Cardiac muscle cell (in vitro differentiated cells and primary cell): ENCODE results near the gene CCR8. TPM values are rescaled to one million over a fixed set of nuclear protein-coding genes. Genes with fewer than 3 reads are reported as not detected.
"Not testable (repeated sequence)": the region's sequence is repeated elsewhere in the genome, so short reads cannot be mapped to it uniquely, and the experiment has no call there.

Experiments
- DNase-seq, 2 donors: peaks; one replicate each; pipeline versions ENCODE4 v3.0.0 to v3.0.0-alpha.2; 2010 to 2017; ENCODE audit warnings: low read depth in 1 of 2, low spot score in 1 of 2
- H3K27ac ChIP-seq: fragments of 200-600 bp; sonication (generic); 2 replicates; pipeline ENCODE4 v1.5.1; 2016
- H3K27me3 ChIP-seq: fragments of 200-600 bp; sonication (generic); 2 replicates; pipeline ENCODE4 v1.6.0; 2016; ENCODE audit warnings: control low read depth
- H3K36me3 ChIP-seq: fragments of 200-600 bp; sonication (generic); 2 replicates; pipeline ENCODE4 v1.5.1; 2016; ENCODE audit warnings: control low read depth
- H3K4me1 ChIP-seq: fragments of 200-600 bp; sonication (generic); 2 replicates; pipeline ENCODE4 v1.8.1; 2017; ENCODE audit warnings: low read depth, mild to moderate bottlenecking, mixed run types
- H3K4me3 ChIP-seq: fragments of 200-600 bp; sonication (generic); 2 replicates; pipeline ENCODE4 v1.5.1; 2016; ENCODE audit warnings: mild to moderate bottlenecking
- H3K9me3 ChIP-seq: fragments of 200-600 bp; sonication (generic); 2 replicates; pipeline ENCODE4 v1.5.1; 2017; ENCODE audit warnings: low read depth, mild to moderate bottlenecking, control low read depth
- polyA plus RNA-seq: library from polyadenylated mRNA; unstranded; fragments of >200 nt; fragmentation: Nextera tagmentation; extraction: Ambion mirVana; gene quantifications from 2 replicates; pipeline ENCODE4 v1.2.1, GENCODE V29; 2016
- total RNA-seq: library from RNA; depleted of rRNA; stranded (reverse); fragments of >200 nt; gene quantifications from 2 replicates; pipeline ENCODE4 v1.2.3, GENCODE V29; 2016
- TF ChIP-seq, protein P1 (sequence below): IDR thresholded peaks from 2 replicates; pipeline ENCODE4 v1.5.1; 2012; ENCODE audit warnings: low read depth, mild to moderate bottlenecking, low read length

Gene CCR8
- total and polyA plus RNA-seq, 2 experiments from 2014 or later: not detected

- no peak for DNase-seq
- H3K4me1 ChIP-seq: no peaks in the 10 kb centered on the region
- no peaks in the 10 kb centered on the region for H3K27me3 ChIP-seq
- no peaks in the 10 kb centered on the region for H3K9me3 ChIP-seq
- no peak overlapping the region for H3K4me3 ChIP-seq
- no peaks in the 10 kb centered on the region for H3K36me3 ChIP-seq
- H3K27ac ChIP-seq: no peak overlapping the region
- TF ChIP-seq, protein P1, sequence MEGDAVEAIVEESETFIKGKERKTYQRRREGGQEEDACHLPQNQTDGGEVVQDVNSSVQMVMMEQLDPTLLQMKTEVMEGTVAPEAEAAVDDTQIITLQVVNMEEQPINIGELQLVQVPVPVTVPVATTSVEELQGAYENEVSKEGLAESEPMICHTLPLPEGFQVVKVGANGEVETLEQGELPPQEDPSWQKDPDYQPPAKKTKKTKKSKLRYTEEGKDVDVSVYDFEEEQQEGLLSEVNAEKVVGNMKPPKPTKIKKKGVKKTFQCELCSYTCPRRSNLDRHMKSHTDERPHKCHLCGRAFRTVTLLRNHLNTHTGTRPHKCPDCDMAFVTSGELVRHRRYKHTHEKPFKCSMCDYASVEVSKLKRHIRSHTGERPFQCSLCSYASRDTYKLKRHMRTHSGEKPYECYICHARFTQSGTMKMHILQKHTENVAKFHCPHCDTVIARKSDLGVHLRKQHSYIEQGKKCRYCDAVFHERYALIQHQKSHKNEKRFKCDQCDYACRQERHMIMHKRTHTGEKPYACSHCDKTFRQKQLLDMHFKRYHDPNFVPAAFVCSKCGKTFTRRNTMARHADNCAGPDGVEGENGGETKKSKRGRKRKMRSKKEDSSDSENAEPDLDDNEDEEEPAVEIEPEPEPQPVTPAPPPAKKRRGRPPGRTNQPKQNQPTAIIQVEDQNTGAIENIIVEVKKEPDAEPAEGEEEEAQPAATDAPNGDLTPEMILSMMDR: no peak
Measured at GRCh38 chr3:39315420-39315819, 14.1 kb upstream of the CCR8 start.

DNA sequence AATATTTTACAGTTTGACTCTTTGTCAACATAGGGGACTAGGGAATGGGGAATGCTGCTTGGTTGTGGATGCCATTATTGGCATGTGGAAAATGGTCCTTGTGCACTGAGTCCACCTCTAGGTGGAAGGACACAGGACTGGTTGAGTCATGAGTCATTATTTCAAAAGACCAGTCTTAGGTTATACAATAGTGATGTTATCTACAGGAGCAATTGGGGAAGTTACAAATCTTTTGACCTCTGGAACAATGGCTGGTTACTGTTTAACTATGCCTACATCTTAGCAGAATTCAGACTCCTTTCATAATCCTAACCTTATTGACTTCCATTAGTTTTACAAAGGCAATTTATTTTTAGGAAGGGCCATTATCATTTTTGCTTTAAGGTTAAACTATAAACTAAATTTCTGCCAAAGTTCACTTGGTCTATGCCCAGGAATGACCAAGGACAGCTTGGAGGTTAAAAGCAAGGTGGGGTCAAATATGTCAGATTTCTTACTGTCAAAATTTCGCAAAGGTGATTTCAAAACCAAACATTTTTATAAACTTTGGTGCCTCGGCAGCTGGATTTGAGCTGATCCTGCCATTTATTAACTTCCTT is 11.8 kb upstream of the CCR8 start:
- no peak for DNase-seq
- Histone ChIP-seq H3K36me3 (no peaks in the 10 kb centered on the region), H3K9me3 (no peaks in the 10 kb centered on the region), H3K27ac (no peak overlapping the region), H3K27me3 (no peaks in the 10 kb centered on the region), H3K4me3 (no peak overlapping the region), H3K4me1 (no peaks in the 10 kb centered on the region)
- TF ChIP-seq, protein P1: no peak

DNA sequence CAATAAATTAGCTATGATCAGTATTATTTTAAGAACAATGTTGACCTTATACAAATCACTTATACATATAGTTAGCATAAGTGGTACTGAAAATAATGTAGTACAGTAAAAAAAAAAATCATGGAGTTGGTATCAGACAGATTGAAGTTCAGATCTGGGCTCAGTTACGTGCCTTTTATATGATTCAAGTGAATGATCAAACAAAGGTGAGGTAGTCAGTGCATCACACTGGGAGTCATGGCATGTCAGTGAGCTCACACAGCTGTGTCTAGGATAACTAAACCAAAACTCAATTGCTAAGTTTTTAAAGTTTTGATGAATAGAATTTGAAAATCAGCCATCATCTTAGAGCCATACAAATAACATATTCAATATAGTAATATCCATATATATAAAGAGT is 11.2 kb upstream of the CCR8 start:
- Histone ChIP-seq H3K4me3 (no peak overlapping the region), H3K9me3 (no peaks in the 10 kb centered on the region), H3K4me1 (no peaks in the 10 kb centered on the region), H3K36me3 (no peaks in the 10 kb centered on the region), H3K27ac (no peak overlapping the region), H3K27me3 (no peaks in the 10 kb centered on the region)
- TF ChIP-seq, protein P1: no peak
- DNase-seq: no peak

GRCh38 chr3:39319249-39319648 is 10.3 kb upstream of the CCR8 start:
- no peak for DNase-seq
- no peak overlapping the region for H3K4me3 ChIP-seq
- TF ChIP-seq, protein P1: no peak

DNA sequence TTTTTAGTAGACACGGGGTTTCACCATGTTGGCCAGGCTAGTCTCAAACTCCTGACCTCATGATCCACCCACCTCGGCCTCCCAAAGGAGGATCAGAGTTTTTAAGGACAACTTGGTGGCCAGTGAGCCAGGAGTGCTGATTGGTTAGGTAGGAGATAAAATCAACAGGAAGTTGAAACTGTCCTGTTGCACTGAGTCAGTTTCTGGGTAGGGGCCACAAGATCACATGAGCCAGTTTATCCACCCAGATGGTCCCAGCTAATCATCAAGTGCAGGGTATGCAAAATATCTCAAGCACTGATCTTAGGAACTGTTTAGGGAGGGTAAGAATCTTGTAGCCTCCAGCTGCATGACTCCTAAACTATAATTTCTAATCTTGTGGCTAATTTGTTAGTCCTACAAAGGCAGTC is 7.9 kb upstream of the CCR8 start:
- not testable (repeated sequence) for H3K27me3 ChIP-seq, H3K9me3 ChIP-seq, H3K27ac ChIP-seq, H3K4me3 ChIP-seq, H3K4me1 ChIP-seq, H3K36me3 ChIP-seq, DNase-seq

More at GRCh38 chr3:39319249-39319648, 10.3 kb upstream of the CCR8 start:
- Histone ChIP-seq H3K36me3 (no peaks in the 10 kb centered on the region), H3K4me1 (no peaks in the 10 kb centered on the region), H3K27ac (no peak overlapping the region), H3K9me3 (no peaks in the 10 kb centered on the region), H3K27me3 (no peaks in the 10 kb centered on the region)

- H3K9me3 ChIP-seq, H3K27me3 ChIP-seq, H3K4me1 ChIP-seq, H3K27ac ChIP-seq, DNase-seq, H3K4me3 ChIP-seq, H3K36me3 ChIP-seq: not testable (repeated sequence)
Measured at GRCh38 chr3:39322209-39322715, 7.2 kb upstream of the CCR8 start.
